ENCODE data around the gene UGT2B7. TPM values are rescaled to one million over a fixed set of nuclear protein-coding genes. Genes with fewer than 3 reads are reported as not detected.
"Not testable (repeated sequence)": the region's sequence is repeated elsewhere in the genome, so short reads cannot be mapped to it uniquely, and the experiment has no call there.

The UGT2B7 gene
- total and polyA plus RNA-seq, 2 experiments from 2014 or later, result not detected

DNA sequence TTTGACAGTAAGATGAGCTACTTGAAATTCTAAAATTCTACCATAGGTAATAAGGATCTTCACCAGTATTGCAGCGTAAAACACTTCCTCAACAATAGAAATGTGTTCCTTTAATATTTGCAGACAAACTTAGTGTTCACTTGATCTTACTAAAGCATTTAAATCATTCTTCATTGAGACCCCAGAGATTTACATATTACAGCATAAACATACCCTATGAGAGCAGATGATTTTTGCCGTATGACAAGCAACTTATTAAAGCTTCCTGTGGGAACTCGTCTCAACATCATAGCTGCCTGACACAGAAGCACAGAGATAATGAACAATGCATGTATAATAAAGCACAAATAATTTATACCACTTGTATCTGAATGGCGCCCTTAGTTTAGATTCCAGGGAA lies 3.6 kb downstream of the UGT2B7 start:
- no peak for DNase-seq (ENCODE audit: low read depth in 1 of 2, low spot score in 1 of 2)
- no peak for TF ChIP-seq CTCF (IDR thresholded peaks at IDR 0.05; ENCODE audit: low read depth, low read length)
- H3K27ac ChIP-seq, result no peak overlapping the region
- H3K9me3 ChIP-seq (ENCODE audit: low read depth), result no peaks in the 10 kb centered on the region
- no peak overlapping the region for H3K4me3 ChIP-seq
- no peaks in the 10 kb centered on the region for H3K36me3 ChIP-seq
- no peaks in the 10 kb centered on the region for H3K4me1 ChIP-seq (ENCODE audit: low read depth)
- H3K27me3 ChIP-seq, result no peaks in the 10 kb centered on the region

DNA sequence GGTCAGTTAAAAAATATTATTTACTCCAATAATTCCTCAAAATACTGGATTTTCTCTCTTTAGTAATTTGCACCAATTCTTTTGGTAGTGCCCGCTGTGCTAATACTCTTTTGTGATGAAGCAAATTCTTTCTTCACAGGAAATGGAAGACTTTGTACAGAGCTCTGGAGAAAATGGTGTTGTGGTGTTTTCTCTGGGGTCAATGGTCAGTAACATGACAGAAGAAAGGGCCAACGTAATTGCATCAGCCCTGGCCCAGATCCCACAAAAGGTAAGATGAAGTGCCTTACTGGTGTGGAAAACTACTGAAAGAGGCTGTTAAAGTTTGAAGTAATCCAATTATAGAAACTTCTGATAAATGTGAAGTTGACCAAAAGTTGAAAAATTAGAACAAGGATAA lies 6.4 kb downstream of the UGT2B7 start:
- not testable (repeated sequence) for H3K9me3 ChIP-seq (ENCODE audit: low read depth); H3K27me3 ChIP-seq; H3K4me3 ChIP-seq; DNase-seq (ENCODE audit: low read depth in 1 of 2, low spot score in 1 of 2); H3K36me3 ChIP-seq; H3K4me1 ChIP-seq (ENCODE audit: low read depth); H3K27ac ChIP-seq

- no peaks in the 10 kb centered on the region for H3K4me1 ChIP-seq (ENCODE audit: low read depth)
- H3K27me3 ChIP-seq, result no peaks in the 10 kb centered on the region
- no peak overlapping the region for H3K27ac ChIP-seq
- DNase-seq (ENCODE audit: low read depth in 1 of 2, low spot score in 1 of 2), result no peak
- no peak for TF ChIP-seq CTCF (IDR thresholded peaks at IDR 0.05; ENCODE audit: low read depth, low read length)
- no peaks in the 10 kb centered on the region for H3K9me3 ChIP-seq (ENCODE audit: low read depth)
- no peak overlapping the region for H3K4me3 ChIP-seq
- H3K36me3 ChIP-seq, result no peaks in the 10 kb centered on the region
Observed at GRCh38 chr4:69104719-69105275, 8.5 kb downstream of the UGT2B7 start.

DNA sequence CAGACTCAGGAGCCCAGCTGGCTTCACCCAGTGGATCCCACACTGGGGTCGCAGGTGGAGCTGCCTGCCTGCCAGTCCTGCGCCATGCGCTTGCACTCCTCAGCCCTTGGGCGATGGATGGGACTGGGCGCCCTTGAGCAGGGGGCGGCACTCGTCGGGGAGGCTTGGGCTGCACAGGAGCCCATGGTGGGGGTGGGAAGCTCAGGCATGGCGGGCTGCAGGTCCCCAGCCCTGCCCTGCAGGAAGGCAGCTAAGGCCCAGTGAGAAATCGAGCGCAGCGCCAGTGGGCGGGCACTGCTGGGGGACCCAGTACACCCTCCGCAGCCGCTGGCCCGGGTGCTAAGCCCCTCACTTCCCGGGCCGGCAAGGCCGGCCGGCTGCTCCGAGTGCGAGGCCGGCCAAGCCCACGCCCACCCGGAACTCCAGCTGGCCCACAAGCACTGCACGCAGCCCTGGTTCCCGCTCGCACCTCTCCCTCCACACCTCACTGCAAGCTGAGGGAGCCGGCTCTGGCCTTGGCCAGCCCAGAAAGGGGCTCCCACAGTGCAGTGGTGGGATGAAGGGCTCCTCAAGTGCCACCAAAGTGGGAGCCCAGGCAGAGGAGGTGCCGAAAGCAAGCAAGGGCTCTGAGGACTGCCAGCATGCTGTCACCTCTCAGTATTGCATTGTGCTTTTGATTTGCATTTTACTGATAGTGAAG lies 19.0 kb downstream of the UGT2B7 start:
- H3K27me3 ChIP-seq; DNase-seq (ENCODE audit: low read depth in 1 of 2, low spot score in 1 of 2); H3K4me1 ChIP-seq (ENCODE audit: low read depth); H3K27ac ChIP-seq; H3K4me3 ChIP-seq; H3K9me3 ChIP-seq (ENCODE audit: low read depth); H3K36me3 ChIP-seq: not testable (repeated sequence)

GRCh38 chr4:69115851-69116213 lies 19.6 kb downstream of the UGT2B7 start:
- H3K9me3 ChIP-seq (ENCODE audit: low read depth), result no peaks in the 10 kb centered on the region
- no peak for DNase-seq (ENCODE audit: low read depth in 1 of 2, low spot score in 1 of 2)
- no peak overlapping the region for H3K27ac ChIP-seq
- H3K27me3 ChIP-seq, result no peaks in the 10 kb centered on the region
- H3K4me3 ChIP-seq, result no peak overlapping the region
- H3K36me3 ChIP-seq, result no peaks in the 10 kb centered on the region
- no peaks in the 10 kb centered on the region for H3K4me1 ChIP-seq (ENCODE audit: low read depth)
- TF ChIP-seq CTCF (IDR thresholded peaks at IDR 0.05; ENCODE audit: low read depth, low read length), result no peak

DNA sequence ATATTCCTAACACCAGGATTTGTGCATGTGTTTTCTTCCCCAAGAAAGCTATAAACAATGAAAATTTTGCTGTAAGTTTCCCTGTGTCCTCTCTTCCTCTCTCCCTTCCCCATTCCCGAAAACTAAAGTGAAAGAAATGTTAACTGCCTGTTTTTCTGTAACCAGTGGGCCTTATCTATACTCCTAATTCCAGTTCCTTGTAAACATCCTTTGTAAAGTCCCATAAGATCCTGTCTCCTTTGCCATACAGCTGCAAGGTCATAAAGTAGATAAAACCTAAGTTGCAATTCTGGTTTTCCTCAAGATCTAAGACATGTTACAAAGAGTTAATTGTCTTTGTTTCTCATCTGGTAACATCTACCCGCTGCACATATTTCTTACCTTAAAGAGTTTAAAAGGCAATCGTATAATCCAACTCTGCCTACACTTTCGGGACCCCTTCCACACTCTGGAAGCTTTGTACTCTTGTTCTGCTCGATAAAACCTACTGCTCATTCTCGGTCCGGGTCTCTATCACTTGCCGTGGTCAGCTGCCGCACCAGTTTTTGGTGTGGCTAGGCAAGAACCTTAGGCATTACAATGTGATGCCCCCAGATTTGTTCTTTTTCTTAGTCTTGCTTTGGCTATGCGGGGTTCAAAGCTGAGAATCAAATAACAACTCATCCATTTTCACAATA lies 20.5 kb downstream of the UGT2B7 start:
- no peak overlapping the region for H3K4me3 ChIP-seq
- H3K9me3 ChIP-seq (ENCODE audit: low read depth), result no peaks in the 10 kb centered on the region
- H3K4me1 ChIP-seq (ENCODE audit: low read depth), result no peaks in the 10 kb centered on the region
- H3K27ac ChIP-seq, result no peak overlapping the region
- no peaks in the 10 kb centered on the region for H3K36me3 ChIP-seq
- no peaks in the 10 kb centered on the region for H3K27me3 ChIP-seq
- DNase-seq (ENCODE audit: low read depth in 1 of 2, low spot score in 1 of 2), result no peak
- TF ChIP-seq CTCF (IDR thresholded peaks at IDR 0.05; ENCODE audit: low read depth, low read length), result no peak
